Lung (tissue), 12 donors: ENCODE results near the gene MS4A15. TPM values are rescaled to one million over a fixed set of nuclear protein-coding genes. Genes with fewer than 3 reads are reported as not detected.
"Not testable (repeated sequence)": the region's sequence is repeated elsewhere in the genome, so short reads cannot be mapped to it uniquely, and the experiment has no call there.

Experiments used
- ATAC-seq: fragments of 200-7000 bp; cut with Tn5 transposase; one replicate; pipeline ENCODE4 v1.9.1; 2020; ENCODE audit warnings: moderate number of reproducible peaks; ENCODE audit not compliant: insufficient read depth, low FRiP score
- DNase-seq, 3 donors: peaks; one replicate each; pipeline ENCODE4 v3.0.0-alpha.2; 2013 to 2017
- H3K27ac ChIP-seq, 2 donors: one replicate each; pipeline ENCODE4 v1.5.1; 2013; ENCODE audit warnings: mild to moderate bottlenecking in 2 of 2, moderate library complexity in 2 of 2, control low read depth in 1 of 2, inconsistent platforms in 1 of 2, low read depth in 1 of 2, low read length in 1 of 2
- H3K27me3 ChIP-seq, 3 donors: one replicate each; pipeline ENCODE4 v1.5.1; 2013; ENCODE audit warnings: low read length in 2 of 3; ENCODE audit not compliant: control insufficient read depth in 3 of 3, insufficient read depth in 3 of 3
- H3K36me3 ChIP-seq, 4 donors: one replicate each; pipeline ENCODE4 v1.5.1; 2013; ENCODE audit warnings: low read length in 4 of 4, mild to moderate bottlenecking in 1 of 4, moderate library complexity in 1 of 4; ENCODE audit not compliant: control insufficient read depth in 4 of 4, insufficient read depth in 4 of 4
- H3K4me1 ChIP-seq, 5 donors: one replicate each; pipeline ENCODE4 v1.5.1; 2013; ENCODE audit warnings: low read length in 5 of 5, mild to moderate bottlenecking in 2 of 5, moderate library complexity in 1 of 5; ENCODE audit not compliant: control insufficient read depth in 5 of 5, insufficient read depth in 5 of 5
- H3K4me3 ChIP-seq: one replicate; pipeline ENCODE4 v1.5.1; 2013; ENCODE audit warnings: mild to moderate bottlenecking, control low read depth, moderate library complexity
- H3K9ac ChIP-seq, 2 donors: one replicate each; pipeline ENCODE4 v1.5.1; 2013; ENCODE audit warnings: low read length in 2 of 2, control low read depth in 1 of 2; ENCODE audit not compliant: insufficient read depth in 1 of 2
- H3K9me3 ChIP-seq, 4 donors: one replicate each; pipeline ENCODE4 v1.5.1; 2013; ENCODE audit warnings: low read length in 3 of 4, mild to moderate bottlenecking in 1 of 4, moderate library complexity in 1 of 4; ENCODE audit not compliant: control insufficient read depth in 4 of 4, insufficient read depth in 3 of 4
- CTCF ChIP-seq: IDR thresholded peaks from 2 replicates; pipeline ENCODE4 v1.5.1; 2012; ENCODE audit warnings: mild to moderate bottlenecking; ENCODE audit errors: control extremely low read depth, extremely low read depth
- WGBS, 2 donors: extraction: QIAGEN DNeasy Blood & Tissue Kit; methylation state at CpG; one replicate each; pipeline ENCODE4 v1.1.7; 2013; 5-methylcytosine and 5-hydroxymethylcytosine counted together
- polyA plus RNA-seq, 2 donors: library from polyadenylated mRNA; stranded (reverse); fragments of 200-250 nt; gene quantifications; one replicate each; pipeline ENCODE4 v1.2.1, GENCODE V29; 2013
- total RNA-seq, 2 donors: library from RNA; depleted of rRNA in 1 of 2; stranded (reverse); fragments of >200 nt in 1 of 2; gene quantifications; one replicate each; pipeline ENCODE4 v1.2.1, GENCODE V29; 2014 to 2021
- donor health status: control.
- donor health status: control.
- donor health status: Bipolar disorder and iron deficiency.
- donor health status: healthy.
- donor health status: DM: yes; HTN: yes; CAD: no.

Gene MS4A15
- total and polyA plus RNA-seq, 4 donors: 9.8 to 38.9 (median 26.8) TPM; not detected in 1

- ATAC-seq (no peak), DNase-seq (no peak)
- peaks cover 0 to 3% (median 0%) of the 10 kb centered on the region in 3 donors for H3K27me3 ChIP-seq
- H3K36me3 ChIP-seq: no peaks in the 10 kb centered on the region
- WGBS, 2 donors: 82 to 94% methylated on average over 4 of the region's 4 CpGs
- H3K9me3 ChIP-seq: no peaks in the 10 kb centered on the region
- H3K9ac ChIP-seq: no peak overlapping the region
- no peak overlapping the region for H3K4me3 ChIP-seq
- TF ChIP-seq CTCF: no peak
- no peaks in the 10 kb centered on the region for H3K4me1 ChIP-seq
- no peak overlapping the region for H3K27ac ChIP-seq
These were observed 45.4 kb upstream of the MS4A15 start for GRCh38 chr11:60711276-60711675.

DNA sequence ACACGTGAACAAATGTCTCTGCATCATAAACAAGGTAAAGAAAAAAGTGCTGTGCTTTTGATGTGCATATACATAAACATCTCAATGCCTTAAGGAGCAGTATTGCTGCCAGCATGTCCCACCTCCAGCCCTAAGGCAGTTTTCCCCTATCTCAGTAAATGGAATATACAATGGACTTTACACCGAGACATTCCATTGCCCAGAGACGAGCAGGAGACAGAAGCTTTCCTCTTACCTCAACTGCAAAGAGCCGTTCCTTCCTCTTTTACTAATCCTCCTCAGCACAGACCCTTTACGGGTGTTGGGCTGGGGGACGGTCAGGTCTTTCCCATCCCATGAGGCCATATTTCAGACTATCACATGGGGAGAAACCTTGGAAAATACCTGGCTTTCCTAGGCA lies 43.2 kb upstream of the MS4A15 start:
- H3K36me3 ChIP-seq, H3K9me3 ChIP-seq, H3K4me1 ChIP-seq, H3K4me3 ChIP-seq, DNase-seq, H3K27ac ChIP-seq, H3K27me3 ChIP-seq, H3K9ac ChIP-seq, ATAC-seq: not testable (repeated sequence)
- 68 to 79% methylated on average over 6 of the region's 6 CpGs for WGBS, 2 donors

DNA sequence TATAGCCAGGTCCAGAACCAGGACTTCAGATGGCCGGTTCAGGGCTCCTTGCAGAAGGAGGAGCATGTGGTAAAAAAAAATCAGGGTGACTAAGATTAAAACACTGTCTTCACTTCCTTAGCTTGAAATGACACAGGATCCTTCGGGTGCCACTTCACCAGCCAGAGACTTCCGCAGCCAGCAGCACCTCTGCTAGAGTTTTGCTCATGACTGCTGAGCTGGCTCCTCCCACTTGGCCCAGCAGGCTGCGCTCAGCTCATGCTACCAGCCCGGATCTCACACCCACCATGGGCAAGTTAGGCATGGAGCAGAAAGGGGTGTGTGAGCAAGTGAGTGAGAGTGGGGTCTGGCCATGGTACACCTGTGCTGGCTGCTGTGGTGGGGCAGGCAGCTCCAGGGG lies 38.7 kb upstream of the MS4A15 start:
- H3K27ac ChIP-seq: no peak overlapping the region
- no peak for TF ChIP-seq CTCF
- H3K9me3 ChIP-seq: peaks cover 0 to 9% (median 0%) of the 10 kb centered on the region in 4 donors
- ATAC-seq: no peak
- H3K4me3 ChIP-seq: no peak overlapping the region
- DNase-seq: no peak
- H3K36me3 ChIP-seq: no peaks in the 10 kb centered on the region
- no peaks in the 10 kb centered on the region for H3K4me1 ChIP-seq
- WGBS, 2 donors: 91 to 92% methylated on average over 5 of the region's 5 CpGs
- no peaks in the 10 kb centered on the region for H3K27me3 ChIP-seq
- H3K9ac ChIP-seq: no peak overlapping the region

GRCh38 chr11:60718524-60719316 lies 37.9 kb upstream of the MS4A15 start:
- Histone ChIP-seq H3K27me3 (no peaks in the 10 kb centered on the region), H3K9ac (no peak overlapping the region), H3K4me1 (no peaks in the 10 kb centered on the region), H3K27ac (no peak overlapping the region), H3K9me3 (peaks cover 0 to 9% (median 0%) of the 10 kb centered on the region in 4 donors), H3K4me3 (no peak overlapping the region), H3K36me3 (no peaks in the 10 kb centered on the region)
- DNase-seq: no peak
- no peak for ATAC-seq
- 88 to 93% methylated on average over 10 of the region's 10 CpGs for WGBS, 2 donors
- TF ChIP-seq CTCF: no peak
